Smooth muscle cell (in vitro differentiated cells): Measurements from ENCODE around the gene PCNT. TPM values are rescaled to one million over a fixed set of nuclear protein-coding genes. Genes with fewer than 3 reads are reported as not detected.

Source experiments
- DNase-seq: peaks from one replicate; lab custom pipeline; 2025; ENCODE audit not compliant: unreplicated experiment; lab: John Stamatoyannopoulos, UW
- H2AFZ ChIP-seq: fragments of 200-600 bp; sonication (generic); 2 replicates; pipeline ENCODE4 v1.6.0; 2016; ENCODE audit warnings: antibody characterized with exemption, low read depth, mild to moderate bottlenecking
- H3F3A ChIP-seq: fragments of 200-600 bp; sonication (generic); 2 replicates; pipeline ENCODE4 v1.6.0; 2017; ENCODE audit warnings: antibody characterized with exemption, low read depth
- H3K27ac ChIP-seq: fragments of 200-600 bp; sonication (generic); 2 replicates; pipeline ENCODE4 v1.5.1; 2016; ENCODE audit warnings: low read depth, mild to moderate bottlenecking
- H3K27me3 ChIP-seq: fragments of 200-600 bp; sonication (generic); 2 replicates; pipeline ENCODE4 v1.6.1; 2016; ENCODE audit warnings: low read depth, mild to moderate bottlenecking
- H3K36me3 ChIP-seq: fragments of 200-600 bp; sonication (generic); 2 replicates; pipeline ENCODE4 v1.5.1; 2016; ENCODE audit warnings: low read depth
- H3K4me1 ChIP-seq: fragments of 200-600 bp; sonication (generic); 2 replicates; pipeline ENCODE4 v1.5.1; 2016; ENCODE audit warnings: low read depth
- H3K4me2 ChIP-seq: fragments of 200-600 bp; sonication (generic); 2 replicates; pipeline ENCODE4 v1.6.0; 2016; ENCODE audit warnings: mild to moderate bottlenecking
- H3K4me3 ChIP-seq: fragments of 200-600 bp; sonication (generic); 2 replicates; pipeline ENCODE4 v1.5.1; 2016; ENCODE audit warnings: mild to moderate bottlenecking
- H3K79me2 ChIP-seq: fragments of 200-600 bp; sonication (generic); 2 replicates; pipeline ENCODE4 v1.6.0; 2016; ENCODE audit warnings: low read depth, mild to moderate bottlenecking
- H3K9ac ChIP-seq: fragments of 200-600 bp; sonication (generic); 2 replicates; pipeline ENCODE4 v1.6.0; 2016; ENCODE audit warnings: low read depth
- H3K9me3 ChIP-seq: fragments of 200-600 bp; sonication (generic); replicated peaks from 2 replicates; pipeline ENCODE4 v1.5.1; 2016; ENCODE audit warnings: low read depth
- H4K20me1 ChIP-seq: fragments of 200-600 bp; sonication (generic); 2 replicates; pipeline ENCODE4 v1.6.0; 2016; ENCODE audit warnings: low read depth
- CTCF ChIP-seq: fragments of 200-600 bp; sonication (generic); IDR thresholded peaks from 2 replicates; pipeline ENCODE4 v1.5.1; 2017; ENCODE audit warnings: borderline replicate concordance, mild to moderate bottlenecking, antibody characterized with exemption; ENCODE audit not compliant: insufficient read depth, poor library complexity, severe bottlenecking
- WGBS: methylation state at CpG from one replicate; pipeline ENCODE4 v1.1.7; 2016; ENCODE audit warnings: low lambda C conversion rate; 5-methylcytosine and 5-hydroxymethylcytosine counted together
- polyA plus RNA-seq: library from polyadenylated mRNA; unstranded; fragments of >200 nt; fragmentation: Nextera tagmentation; extraction: Ambion mirVana; gene quantifications from 2 replicates; pipeline ENCODE4 v1.2.1, GENCODE V29; 2016
- total RNA-seq: library from RNA; depleted of rRNA; stranded (reverse); fragments of >200 nt; gene quantifications from 2 replicates; pipeline ENCODE4 v1.2.3, GENCODE V29; 2014

The PCNT gene
- total and polyA plus RNA-seq, 2 experiments from 2014 or later: 9.3 to 10.8 TPM

GRCh38 chr21:46311568-46311967 lies 12.4 kb upstream of the PCNT start:
- Histone ChIP-seq H3K27me3 (no peaks in the 10 kb centered on the region), H3K4me3 (no peak overlapping the region)

DNA sequence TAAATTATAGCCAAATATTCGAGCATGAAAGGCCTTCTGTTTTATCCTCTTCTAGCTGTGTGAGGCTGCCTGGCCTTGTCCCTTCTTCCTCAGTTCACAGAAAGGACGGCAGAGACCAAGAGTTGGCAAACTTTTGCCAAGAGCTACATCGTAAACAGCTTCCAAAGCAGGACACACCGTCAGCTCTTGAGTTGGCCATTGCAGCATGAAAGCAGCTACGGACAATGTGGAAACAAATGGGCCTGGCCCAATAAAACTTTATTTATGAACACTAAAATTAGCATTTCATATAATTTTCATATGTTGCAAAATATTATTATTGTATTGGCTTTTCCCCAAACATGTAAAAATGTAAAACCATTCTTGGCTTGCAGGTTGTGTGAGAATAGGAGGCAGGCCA lies 11.0 kb upstream of the PCNT start:
- Histone ChIP-seq H3F3A (no peaks in the 10 kb centered on the region), H3K79me2 (no peaks in the 10 kb centered on the region), H3K27me3 (no peaks in the 10 kb centered on the region), H3K36me3 (no peaks in the 10 kb centered on the region), H3K4me1 (no peaks in the 10 kb centered on the region), H3K4me3 (no peak overlapping the region), H3K9me3 (no peaks in the 10 kb centered on the region), H2AFZ (no peak overlapping the region), H4K20me1 (no peaks in the 10 kb centered on the region), H3K27ac (no peak overlapping the region), H3K4me2 (no peak overlapping the region), H3K9ac (no peak overlapping the region)
- TF ChIP-seq CTCF: no peak
- WGBS: over 99% methylated on average over 5 of the region's 5 CpGs
- DNase-seq: no peak

More at GRCh38 chr21:46311568-46311967, 12.4 kb upstream of the PCNT start:
- Histone ChIP-seq H4K20me1 (no peaks in the 10 kb centered on the region), H3K36me3 (no peaks in the 10 kb centered on the region), H3K4me2 (no peak overlapping the region), H3K4me1 (no peaks in the 10 kb centered on the region), H3K79me2 (no peaks in the 10 kb centered on the region), H3K27ac (no peak overlapping the region), H3K9me3 (no peaks in the 10 kb centered on the region), H3K9ac (no peak overlapping the region), H3F3A (no peaks in the 10 kb centered on the region), H2AFZ (no peak overlapping the region)
- TF ChIP-seq CTCF: no peak
- no peak for DNase-seq

- no peaks in the 10 kb centered on the region for H3K36me3 ChIP-seq
- no peaks in the 10 kb centered on the region for H3F3A ChIP-seq
- no peak overlapping the region for H2AFZ ChIP-seq
- no peaks in the 10 kb centered on the region for H3K4me1 ChIP-seq
- H3K9me3 ChIP-seq: no peaks in the 10 kb centered on the region
- no peak for DNase-seq
- 95% methylated on average over 22 of the region's 22 CpGs for WGBS
- H4K20me1 ChIP-seq: no peaks in the 10 kb centered on the region
- no peak overlapping the region for H3K27ac ChIP-seq
- H3K4me2 ChIP-seq: no peak overlapping the region
- no peaks in the 10 kb centered on the region for H3K27me3 ChIP-seq
- no peaks in the 10 kb centered on the region for H3K79me2 ChIP-seq
- TF ChIP-seq CTCF: no peak
- H3K9ac ChIP-seq: no peak overlapping the region
- no peak overlapping the region for H3K4me3 ChIP-seq
Measured at GRCh38 chr21:46314441-46315020, 9.4 kb upstream of the PCNT start.

DNA sequence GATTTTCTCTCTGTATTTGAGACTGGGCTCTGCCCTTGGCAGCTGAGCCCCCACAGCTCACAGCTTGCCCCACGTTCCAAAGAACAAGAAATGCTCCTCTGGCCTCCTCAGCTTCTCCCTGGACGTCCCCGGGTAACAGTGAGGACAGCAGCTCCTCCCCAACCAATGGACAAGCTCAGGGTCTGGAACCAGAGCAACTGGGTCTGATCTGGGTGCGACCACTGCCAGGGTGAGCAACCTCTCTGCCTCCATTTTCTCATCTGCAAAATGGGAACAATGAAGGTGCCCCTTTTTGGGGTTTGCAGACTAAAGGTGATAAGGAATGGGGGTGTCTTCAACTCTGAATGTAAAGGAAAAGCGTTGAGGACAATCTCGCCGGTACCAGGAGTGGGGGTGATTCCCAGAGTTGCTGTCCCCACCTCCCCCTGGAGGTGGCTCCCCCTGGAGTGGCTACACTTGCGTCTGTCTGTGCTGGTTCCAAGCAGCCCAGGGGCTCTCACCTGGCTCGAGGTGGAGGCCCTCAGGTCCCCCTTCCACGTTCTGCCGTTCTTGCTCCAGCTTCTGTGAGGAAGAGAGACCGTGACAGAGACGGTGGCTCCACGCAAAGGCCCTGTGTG lies 7.1 kb upstream of the PCNT start:
- no peak overlapping the region for H3K4me2 ChIP-seq
- peaks cover 7% of the 10 kb centered on the region for H3K4me1 ChIP-seq
- no peak overlapping the region for H3K27ac ChIP-seq
- H3K27me3 ChIP-seq: no peaks in the 10 kb centered on the region
- 97% methylated on average over 14 of the region's 14 CpGs for WGBS
- no peaks in the 10 kb centered on the region for H3K9me3 ChIP-seq
- no peaks in the 10 kb centered on the region for H3F3A ChIP-seq
- H3K79me2 ChIP-seq: peaks cover 12% of the 10 kb centered on the region
- no peaks in the 10 kb centered on the region for H4K20me1 ChIP-seq
- TF ChIP-seq CTCF: no peak
- no peak for DNase-seq
- H3K36me3 ChIP-seq: no peaks in the 10 kb centered on the region
- no peak overlapping the region for H2AFZ ChIP-seq
- H3K9ac ChIP-seq: no peak overlapping the region
- H3K4me3 ChIP-seq: no peak overlapping the region
